RWPE2 (cell line): ENCODE data around the gene PRKCE.
"Not testable (repeated sequence)": the region's sequence is repeated elsewhere in the genome, so short reads cannot be mapped to it uniquely, and the experiment has no call there.

Source experiments
- ATAC-seq: fragments of 200-7000 bp; cut with Tn5 transposase; 3 replicates; pipeline ENCODE4 v1.9.1; 2021; ENCODE audit warnings: low read depth
- DNase-seq: peaks from one replicate; pipeline ENCODE4 v3.0.0-alpha.2; 2020; ENCODE audit warnings: low spot score
- H3K27ac ChIP-seq: fragments of 450-650 bp; 2 replicates; pipeline ENCODE4 v1.5.1; 2017; ENCODE audit warnings: mild to moderate bottlenecking; ENCODE audit not compliant: poor library complexity, severe bottlenecking
- H3K27me3 ChIP-seq: fragments of 250-450 bp; sonication (Bioruptor Pico); 2 replicates; pipeline ENCODE4 v1.5.1; 2021; ENCODE audit warnings: mild to moderate bottlenecking, moderate library complexity; ENCODE audit not compliant: insufficient read depth, poor library complexity, severe bottlenecking
- H3K36me3 ChIP-seq: fragments of 250-450 bp; sonication (Bioruptor Pico); 2 replicates; pipeline ENCODE4 v1.5.1; 2020; ENCODE audit warnings: low read depth, mild to moderate bottlenecking, moderate library complexity
- H3K4me1 ChIP-seq: fragments of 250-450 bp; sonication (Bioruptor Pico); 2 replicates; pipeline ENCODE4 v1.5.1; 2021; ENCODE audit warnings: mild to moderate bottlenecking, moderate library complexity; ENCODE audit not compliant: insufficient read depth, poor library complexity, severe bottlenecking
- H3K4me3 ChIP-seq: fragments of 250-450 bp; sonication (Bioruptor Pico); 2 replicates; pipeline ENCODE4 v1.5.1; 2021; ENCODE audit warnings: mild to moderate bottlenecking, moderate library complexity; ENCODE audit not compliant: severe bottlenecking
- H3K9me3 ChIP-seq: fragments of 250-450 bp; sonication (Bioruptor Pico); 2 replicates; pipeline ENCODE4 v1.5.1; 2021; ENCODE audit warnings: mild to moderate bottlenecking, moderate library complexity; ENCODE audit not compliant: severe bottlenecking
- CTCF ChIP-seq: fragments of 450-650 bp; IDR thresholded peaks from one replicate; pipeline ENCODE4 v1.5.1; 2017; ENCODE audit warnings: mild to moderate bottlenecking, moderate library complexity; ENCODE audit not compliant: poor library complexity, severe bottlenecking

The PRKCE gene

GRCh38 chr2:45856391-45857274, 205.2 kb downstream of the PRKCE start:
- TF ChIP-seq CTCF = no peak
- Histone ChIP-seq H3K4me1 (peaks cover 4% of the 10 kb centered on the region), H3K9me3 (peaks cover 4% of the 10 kb centered on the region), H3K36me3 (no peaks in the 10 kb centered on the region), H3K27me3 (no peaks in the 10 kb centered on the region), H3K4me3 (no peak overlapping the region), H3K27ac (no peak overlapping the region)
- ATAC-seq = no peak
- no peak for DNase-seq

DNA sequence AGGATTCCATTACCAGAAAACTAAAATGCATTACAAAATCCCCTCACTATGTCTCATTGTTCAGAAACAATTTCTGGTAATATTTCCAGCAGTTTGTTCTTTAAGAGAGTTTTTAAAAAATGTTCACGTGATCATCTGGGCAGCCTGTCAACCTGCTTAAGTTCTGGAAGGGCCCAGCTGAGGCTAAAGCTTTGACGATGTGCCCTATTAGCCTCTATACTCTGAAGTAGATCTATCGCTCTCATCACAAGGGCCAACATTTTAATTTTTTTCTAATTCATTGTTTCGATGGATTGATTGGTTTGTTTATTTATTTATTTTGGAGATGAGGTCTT, 205.8 kb downstream of the PRKCE start:
- Histone ChIP-seq H3K4me3 (no peak overlapping the region), H3K9me3 (no peaks in the 10 kb centered on the region), H3K36me3 (no peaks in the 10 kb centered on the region), H3K4me1 (no peaks in the 10 kb centered on the region), H3K27ac (no peak overlapping the region), H3K27me3 (no peaks in the 10 kb centered on the region)
- ATAC-seq (no peak), DNase-seq (no peak)
- TF ChIP-seq CTCF = no peak

DNA sequence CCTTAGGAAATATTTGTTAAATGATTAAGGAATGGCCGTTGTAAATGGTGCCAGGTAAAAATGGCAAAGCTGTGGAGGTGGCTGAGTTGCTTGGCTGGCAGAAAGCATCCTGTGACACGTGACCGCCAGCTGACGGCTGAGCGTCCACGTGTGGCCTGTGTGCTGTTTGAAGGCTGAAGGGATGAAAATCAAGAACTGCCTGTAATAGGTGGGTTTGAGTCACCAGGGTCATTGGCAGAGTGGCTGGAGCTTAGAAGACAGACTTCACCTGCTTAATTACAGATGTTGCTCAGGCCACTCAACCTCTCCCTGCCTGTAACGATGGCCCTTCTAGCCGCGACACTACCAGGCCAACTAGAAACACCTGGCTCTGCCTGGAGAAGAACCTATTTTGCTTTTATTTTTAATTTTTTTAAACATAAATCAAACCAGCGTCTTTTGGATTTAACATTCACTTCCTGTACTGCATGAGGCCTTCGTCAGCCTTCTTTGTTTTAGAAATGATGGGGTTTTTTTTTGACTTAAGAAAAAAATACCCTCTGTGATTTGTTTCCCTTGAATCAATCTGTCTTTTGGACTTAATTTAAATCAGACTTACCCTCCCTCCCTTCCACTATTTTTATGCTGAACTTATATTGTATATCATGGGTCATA, 206.5 kb downstream of the PRKCE start:
- H3K4me3 ChIP-seq = no peak overlapping the region
- no peak for TF ChIP-seq CTCF
- no peak overlapping the region for H3K27ac ChIP-seq
- ATAC-seq = no peak
- DNase-seq = no peak
- no peaks in the 10 kb centered on the region for H3K4me1 ChIP-seq
- H3K36me3 ChIP-seq = no peaks in the 10 kb centered on the region
- no peaks in the 10 kb centered on the region for H3K27me3 ChIP-seq
- no peaks in the 10 kb centered on the region for H3K9me3 ChIP-seq

GRCh38 chr2:45858872-45859271, 207.4 kb downstream of the PRKCE start:
- H3K4me1 ChIP-seq, ATAC-seq, DNase-seq, H3K9me3 ChIP-seq, H3K27ac ChIP-seq, H3K27me3 ChIP-seq, H3K4me3 ChIP-seq, H3K36me3 ChIP-seq: not testable (repeated sequence)

GRCh38 chr2:45859682-45860081, 208.2 kb downstream of the PRKCE start:
- no peaks in the 10 kb centered on the region for H3K27me3 ChIP-seq
- ATAC-seq = no peak
- DNase-seq = no peak
- no peak for TF ChIP-seq CTCF
- no peak overlapping the region for H3K4me3 ChIP-seq
- H3K4me1 ChIP-seq = no peaks in the 10 kb centered on the region
- no peaks in the 10 kb centered on the region for H3K9me3 ChIP-seq
- H3K36me3 ChIP-seq = no peaks in the 10 kb centered on the region
- H3K27ac ChIP-seq = no peak overlapping the region
